Measurements from ENCODE around the gene DGKI.

- TF ChIP-seq DNMT1 (IDR thresholded peaks at IDR 0.05): no peak
- no peak for TF ChIP-seq EP300 (IDR thresholded peaks at IDR 0.05; ENCODE audit: low read length)
- TF ChIP-seq, protein P1, sequence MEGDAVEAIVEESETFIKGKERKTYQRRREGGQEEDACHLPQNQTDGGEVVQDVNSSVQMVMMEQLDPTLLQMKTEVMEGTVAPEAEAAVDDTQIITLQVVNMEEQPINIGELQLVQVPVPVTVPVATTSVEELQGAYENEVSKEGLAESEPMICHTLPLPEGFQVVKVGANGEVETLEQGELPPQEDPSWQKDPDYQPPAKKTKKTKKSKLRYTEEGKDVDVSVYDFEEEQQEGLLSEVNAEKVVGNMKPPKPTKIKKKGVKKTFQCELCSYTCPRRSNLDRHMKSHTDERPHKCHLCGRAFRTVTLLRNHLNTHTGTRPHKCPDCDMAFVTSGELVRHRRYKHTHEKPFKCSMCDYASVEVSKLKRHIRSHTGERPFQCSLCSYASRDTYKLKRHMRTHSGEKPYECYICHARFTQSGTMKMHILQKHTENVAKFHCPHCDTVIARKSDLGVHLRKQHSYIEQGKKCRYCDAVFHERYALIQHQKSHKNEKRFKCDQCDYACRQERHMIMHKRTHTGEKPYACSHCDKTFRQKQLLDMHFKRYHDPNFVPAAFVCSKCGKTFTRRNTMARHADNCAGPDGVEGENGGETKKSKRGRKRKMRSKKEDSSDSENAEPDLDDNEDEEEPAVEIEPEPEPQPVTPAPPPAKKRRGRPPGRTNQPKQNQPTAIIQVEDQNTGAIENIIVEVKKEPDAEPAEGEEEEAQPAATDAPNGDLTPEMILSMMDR (IDR thresholded peaks at IDR 0.05 in 2 of 3, conservative IDR thresholded peaks at IDR 0.05 in 1 of 3; ENCODE audit: insufficient read depth in 2 of 3, low read depth in 1 of 3, low read length in 3 of 3): no peak
- no peak for TF ChIP-seq ERF (CRISPR knock-in tag; IDR thresholded peaks at IDR 0.05)
- TF ChIP-seq ZZZ3 (IDR thresholded peaks at IDR 0.05): no peak
- TF ChIP-seq GTF3C2 (IDR thresholded peaks at IDR 0.05; ENCODE audit: borderline replicate concordance, extremely low read depth, insufficient read length): no peak
- TF ChIP-seq POLR2A (conservative IDR thresholded peaks at IDR 0.05): no peak
- TF ChIP-seq EZH2 (IDR thresholded peaks at IDR 0.05; ENCODE audit: borderline replicate concordance, low read depth, low read length): no peak
- no peak for TF ChIP-seq HDGF (IDR thresholded peaks at IDR 0.05)
- TF ChIP-seq CBX5 (IDR thresholded peaks at IDR 0.05; ENCODE audit: borderline replicate concordance, low read depth): no peak
Observed at GRCh38 chr7:137717045-137717444, 129.7 kb downstream of the DGKI start.
